K562 (cell line): ENCODE measurements around the gene GAB2. TPM values are rescaled to one million over a fixed set of nuclear protein-coding genes. Genes with fewer than 3 reads are reported as not detected.

ENCODE experiments used
- ASH1L ChIP-seq: fragments of 450-650 bp; IDR thresholded peaks from 2 replicates; pipeline ENCODE4 v1.6.1; 2018; ENCODE audit warnings: borderline replicate concordance, mild to moderate bottlenecking, low read depth; ENCODE audit not compliant: partially characterized antibody
- DDX20 ChIP-seq: fragments of 450-650 bp; IDR thresholded peaks from 2 replicates; pipeline ENCODE4 v1.6.1; 2016; ENCODE audit warnings: missing genetic modification characterization, low read depth, mild to moderate bottlenecking, missing compliant biosample characterization, moderate library complexity
- EZH2 ChIP-seq: IDR thresholded peaks from 2 replicates; pipeline ENCODE4 v1.6.1; 2012; ENCODE audit warnings: low read depth, mild to moderate bottlenecking, inconsistent platforms, low read length, borderline replicate concordance
- FOSL1 ChIP-seq: fragments of 200-800 bp; sonication (Bioruptor generic); conservative IDR thresholded peaks from 2 replicates; pipeline ENCODE4 v1.6.1; 2016; ENCODE audit warnings: missing genetic modification characterization, missing compliant biosample characterization
- GATA2 ChIP-seq: sonication (generic); formaldehyde crosslinking; IDR thresholded peaks from 2 replicates; pipeline ENCODE4 v1.4.0; 2020; ENCODE audit warnings: mild to moderate bottlenecking, missing genetic modification reagents
- HSF4 ChIP-seq: fragments of 250-450 bp; sonication (Bioruptor Pico); IDR thresholded peaks from 2 replicates; pipeline ENCODE4 v2.1.2; 2022; ENCODE audit warnings: mild to moderate bottlenecking, moderate library complexity, borderline replicate concordance
- KDM4B ChIP-seq, 2 experiments: fragments of 450-650 bp in 1 of 2; sonication (generic) in 1 of 2; IDR thresholded peaks; 2 replicates each; pipeline ENCODE4 v1.6.1; 2016 to 2017; ENCODE audit warnings: borderline replicate concordance in 2 of 2, antibody characterized with exemption in 1 of 2, low read depth in 1 of 2, mild to moderate bottlenecking in 1 of 2
- KLF13 ChIP-seq: fragments of 450-650 bp; IDR thresholded peaks from 2 replicates; pipeline ENCODE4 v1.6.1; 2016; ENCODE audit warnings: missing genetic modification characterization, low read depth, mild to moderate bottlenecking, missing compliant biosample characterization, moderate library complexity, borderline replicate concordance
- MBD2 ChIP-seq: sonication (generic); IDR thresholded peaks from 2 replicates; pipeline ENCODE4 v1.6.1; 2016; ENCODE audit warnings: low read depth, borderline replicate concordance
- MCM3 ChIP-seq: fragments of 450-650 bp; IDR thresholded peaks from 2 replicates; pipeline ENCODE4 v1.6.1; 2016
- NFE2 ChIP-seq: IDR thresholded peaks from 2 replicates; pipeline ENCODE4 v1.6.1; 2014; ENCODE audit warnings: antibody characterized with exemption, low read depth
- NR4A1 ChIP-seq, 2 experiments: fragments of 250-450 bp in 1 of 2; fragments of 450-650 bp in 1 of 2; sonication (Bioruptor Pico) in 1 of 2; IDR thresholded peaks; 2 replicates each; pipeline versions ENCODE4 v1.4.0 to v1.6.1; 2016 to 2020; ENCODE audit warnings: mild to moderate bottlenecking in 2 of 2, missing compliant biosample characterization in 1 of 2, missing genetic modification characterization in 1 of 2, moderate library complexity in 1 of 2
- RNF2 ChIP-seq: sonication (generic); IDR thresholded peaks from 2 replicates; pipeline ENCODE4 v1.6.1; 2016
- STAT5A ChIP-seq: IDR thresholded peaks from 2 replicates; pipeline ENCODE4 v1.6.1; 2012; ENCODE audit warnings: low read length, inconsistent platforms, borderline replicate concordance
- ZKSCAN1 ChIP-seq: fragments of 150-350 bp; IDR thresholded peaks from 2 replicates; pipeline ENCODE4 v1.6.1; 2016; ENCODE audit warnings: low read depth, low read length
- ZNF146 ChIP-seq: IDR thresholded peaks from one replicate; pipeline ENCODE4 v1.6.1; 2018; ENCODE audit warnings: missing compliant biosample characterization; ENCODE audit not compliant: unreplicated experiment
- ZNF408 ChIP-seq: fragments of 250-450 bp; sonication (Bioruptor Pico); IDR thresholded peaks from 2 replicates; pipeline ENCODE4 v1.4.0; 2020; ENCODE audit warnings: low read depth, mild to moderate bottlenecking, moderate library complexity
- ZNF589 ChIP-seq: fragments of 200-800 bp; sonication (Bioruptor generic); IDR thresholded peaks from 2 replicates; pipeline ENCODE4 v1.6.1; 2016; ENCODE audit warnings: low read depth, missing genetic modification characterization, missing compliant biosample characterization
- polyA plus RNA-seq, 8 experiments: library from polyadenylated mRNA; depleted of rRNA in 4 of 8; stranded (reverse) in 5 of 8; unstranded in 3 of 8; fragments of >200 nt; fragmentation: Nextera tagmentation in 2 of 8; fragmentation: Illumina TruSeq in 1 of 8; extraction: Ambion mirVana in 2 of 8; extraction: Trizol in 1 of 8; gene quantifications; 2 replicates each; pipeline versions ENCODE4 v1.2.1 to v1.2.3, GENCODE V29; 2011 to 2014; ENCODE audit warnings: inconsistent platforms in 1 of 8, missing spikeins in 1 of 8
- total RNA-seq, 7 experiments: library from RNA; depleted of rRNA in 6 of 7; stranded (reverse); fragments of >200 nt in 6 of 7; fragmentation: Illumina TruSeq in 2 of 7; extraction: Trizol in 2 of 7; gene quantifications; 2 replicates each; pipeline versions ENCODE4 v1.2.1 to v1.2.3, GENCODE V29; 2011 to 2021; ENCODE audit warnings: low replicate concordance in 1 of 7
- TF ChIP-seq, protein P1 (sequence below): fragments of 450-650 bp; IDR thresholded peaks from 2 replicates; pipeline ENCODE4 v1.6.1; 2016; ENCODE audit warnings: antibody characterized with exemption
- TF ChIP-seq, protein P2 (sequence below): sonication (generic); formaldehyde crosslinking; IDR thresholded peaks from 2 replicates; pipeline ENCODE4 v1.4.0; 2020; ENCODE audit warnings: mild to moderate bottlenecking, missing genetic modification reagents
- TF ChIP-seq, protein P3 (sequence below): fragments of 250-450 bp; sonication (Bioruptor Pico); IDR thresholded peaks from 2 replicates; pipeline ENCODE4 v1.8.0; 2022; ENCODE audit warnings: moderate library complexity, mild to moderate bottlenecking, inconsistent platforms

Gene GAB2
- total and polyA plus RNA-seq, 9 of the 15 experiments (the other 6 are each of a cell fraction or from before 2014, with no cell fraction given), result 2.3 to 35.2 (median 16.1) TPM

DNA sequence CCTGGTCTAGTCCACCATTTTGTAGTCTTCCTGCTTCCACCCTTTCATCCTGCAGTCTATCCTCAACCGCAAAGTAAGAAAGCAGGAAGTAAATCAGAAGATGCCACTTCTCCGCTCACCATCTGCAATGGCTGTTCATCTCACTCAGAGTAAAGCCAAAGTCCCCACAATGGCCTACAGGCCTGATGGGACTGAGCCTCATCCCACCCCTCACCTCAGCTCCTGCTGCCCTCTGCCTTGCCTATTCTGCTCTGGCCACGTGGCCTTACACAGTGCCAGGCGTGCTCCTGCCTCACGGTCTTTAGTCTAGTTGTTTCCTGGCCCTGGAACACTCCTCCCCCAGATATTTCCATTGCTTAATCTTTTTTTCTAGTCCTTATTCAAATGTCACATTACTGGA, 133.4 kb downstream of the GAB2 start (continued):
- TF ChIP-seq EZH2 (no peak), DDX20 (tag) (no peak), KDM4B (IDR thresholded peaks at IDR 0.05; ENCODE audit: borderline replicate concordance in 2 of 2, low read depth in 1 of 2) (no peak), ZNF408 (no peak), RNF2 (no peak), STAT5A (no peak), ZNF589 (no peak), ZKSCAN1 (no peak), GATA2 (CRISPR knock-in tag) (no peak), MBD2 (no peak), NFE2 (no peak), NR4A1 (CRISPR knock-in tag; IDR thresholded peaks at IDR 0.05) (no peak), NR4A1 (tag; IDR thresholded peaks at IDR 0.05) (no peak), ZNF146 (CRISPR knock-in tag) (no peak), ASH1L (no peak), KLF13 (tag) (no peak), FOSL1 (tag) (no peak), HSF4 (CRISPR knock-in tag) (no peak), MCM3 (no peak)
- TF ChIP-seq, protein P1, sequence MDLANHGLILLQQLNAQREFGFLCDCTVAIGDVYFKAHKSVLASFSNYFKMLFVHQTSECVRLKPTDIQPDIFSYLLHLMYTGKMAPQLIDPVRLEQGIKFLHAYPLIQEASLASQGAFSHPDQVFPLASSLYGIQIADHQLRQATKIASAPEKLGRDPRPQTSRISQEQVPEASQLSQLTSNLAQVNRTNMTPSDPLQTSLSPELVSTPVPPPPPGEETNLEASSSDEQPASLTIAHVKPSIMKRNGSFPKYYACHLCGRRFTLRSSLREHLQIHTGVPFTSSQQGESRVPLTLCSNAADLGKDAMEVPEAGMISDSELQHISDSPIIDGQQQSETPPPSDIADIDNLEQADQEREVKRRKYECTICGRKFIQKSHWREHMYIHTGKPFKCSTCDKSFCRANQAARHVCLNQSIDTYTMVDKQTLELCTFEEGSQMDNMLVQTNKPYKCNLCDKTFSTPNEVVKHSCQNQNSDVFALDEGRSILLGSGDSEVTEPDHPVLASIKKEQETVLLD, result no peak
- TF ChIP-seq, protein P2, sequence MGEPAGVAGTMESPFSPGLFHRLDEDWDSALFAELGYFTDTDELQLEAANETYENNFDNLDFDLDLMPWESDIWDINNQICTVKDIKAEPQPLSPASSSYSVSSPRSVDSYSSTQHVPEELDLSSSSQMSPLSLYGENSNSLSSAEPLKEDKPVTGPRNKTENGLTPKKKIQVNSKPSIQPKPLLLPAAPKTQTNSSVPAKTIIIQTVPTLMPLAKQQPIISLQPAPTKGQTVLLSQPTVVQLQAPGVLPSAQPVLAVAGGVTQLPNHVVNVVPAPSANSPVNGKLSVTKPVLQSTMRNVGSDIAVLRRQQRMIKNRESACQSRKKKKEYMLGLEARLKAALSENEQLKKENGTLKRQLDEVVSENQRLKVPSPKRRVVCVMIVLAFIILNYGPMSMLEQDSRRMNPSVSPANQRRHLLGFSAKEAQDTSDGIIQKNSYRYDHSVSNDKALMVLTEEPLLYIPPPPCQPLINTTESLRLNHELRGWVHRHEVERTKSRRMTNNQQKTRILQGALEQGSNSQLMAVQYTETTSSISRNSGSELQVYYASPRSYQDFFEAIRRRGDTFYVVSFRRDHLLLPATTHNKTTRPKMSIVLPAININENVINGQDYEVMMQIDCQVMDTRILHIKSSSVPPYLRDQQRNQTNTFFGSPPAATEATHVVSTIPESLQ (CRISPR knock-in tag), result no peak
- TF ChIP-seq, protein P3, sequence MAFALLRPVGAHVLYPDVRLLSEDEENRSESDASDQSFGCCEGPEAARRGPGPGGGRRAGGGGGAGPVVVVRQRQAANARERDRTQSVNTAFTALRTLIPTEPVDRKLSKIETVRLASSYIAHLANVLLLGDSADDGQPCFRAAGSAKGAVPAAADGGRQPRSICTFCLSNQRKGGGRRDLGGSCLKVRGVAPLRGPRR (CRISPR knock-in tag), result no peak
